NCI-H2196 (cell line): ENCODE measurements around the gene ATG4B.

Experiments
- DNase-seq: peaks from one replicate; lab custom pipeline; 2025; ENCODE audit not compliant: unreplicated experiment; lab: John Stamatoyannopoulos, UW

The ATG4B gene

DNA sequence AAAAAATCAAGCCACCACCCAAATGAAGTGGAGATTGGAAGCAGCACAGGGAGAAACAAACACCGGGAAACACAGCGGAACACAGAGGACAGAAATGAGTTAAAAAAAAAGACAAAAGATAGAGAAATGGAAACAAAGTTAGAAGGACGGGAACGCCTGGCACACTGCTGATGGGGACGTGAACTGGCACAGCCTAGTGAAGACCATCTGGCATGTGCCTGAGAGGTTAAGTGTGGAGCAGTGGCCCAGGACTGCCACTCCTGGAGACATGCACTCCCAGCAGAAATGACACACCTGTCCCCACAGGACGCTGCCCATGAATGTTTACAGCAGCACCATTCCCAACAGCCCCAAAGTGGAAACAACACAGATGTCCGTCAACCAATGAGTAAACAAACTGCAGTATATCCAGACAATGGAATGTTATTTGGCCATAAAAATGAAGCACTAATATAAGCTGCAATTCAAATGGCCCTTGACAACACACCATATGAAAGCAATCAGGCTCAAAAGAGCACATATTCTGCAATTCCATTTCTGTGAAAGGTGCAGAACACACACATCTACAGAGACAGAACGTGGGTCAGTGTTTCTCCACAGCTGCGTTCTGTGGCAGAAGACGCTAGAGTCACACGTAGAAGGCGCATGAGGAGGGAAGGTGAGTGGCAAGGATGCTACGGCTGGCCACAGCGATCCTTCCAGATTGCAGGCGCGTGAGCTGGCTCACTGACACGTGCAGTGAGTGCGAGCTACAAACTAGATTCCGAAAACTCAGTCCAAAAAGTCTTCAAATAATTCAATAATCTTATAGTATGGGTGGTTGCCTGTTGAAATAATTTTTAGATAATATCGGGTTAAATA lies 25.1 kb upstream of the ATG4B start:
- no peak for DNase-seq

DNA sequence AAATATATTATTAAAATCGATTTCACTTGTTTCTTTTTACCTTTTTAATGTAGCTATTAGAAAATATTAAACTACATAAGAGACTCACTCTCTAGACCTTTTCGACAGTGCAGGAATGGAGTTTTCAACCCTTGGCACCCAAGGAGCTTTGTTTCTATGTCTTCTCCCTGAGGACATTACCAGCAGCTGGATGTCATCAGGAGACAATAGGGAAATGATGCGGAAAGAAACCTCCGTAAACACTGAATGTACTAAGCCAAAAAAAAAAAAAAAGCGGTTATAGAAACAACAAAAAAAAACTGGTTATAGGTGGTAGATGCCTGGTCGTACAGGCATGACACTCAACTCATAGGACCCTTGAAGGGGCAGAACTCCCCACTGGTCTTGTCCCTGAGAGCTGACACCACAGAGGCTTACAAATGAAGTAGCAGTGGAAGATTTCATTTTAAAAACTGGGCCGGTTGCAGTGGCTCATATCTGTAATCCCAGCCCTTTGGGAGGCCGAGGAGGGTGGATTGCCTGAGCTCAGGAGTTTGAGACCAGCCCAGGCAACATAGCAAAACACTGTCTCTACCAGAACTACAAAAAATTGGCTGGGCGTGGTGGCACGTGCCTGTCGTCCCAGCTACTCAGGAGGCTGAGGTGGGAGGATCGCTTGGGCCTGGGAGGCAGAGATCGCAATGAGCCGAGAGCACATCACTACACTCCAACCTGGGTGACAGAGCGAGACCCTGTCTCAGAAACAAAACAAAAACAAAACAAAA lies 24.3 kb upstream of the ATG4B start:
- no peak for DNase-seq

- DNase-seq = peak; percentile 19
Measured at GRCh38 chr2:241615041-241615440, 22.5 kb upstream of the ATG4B start.

DNA sequence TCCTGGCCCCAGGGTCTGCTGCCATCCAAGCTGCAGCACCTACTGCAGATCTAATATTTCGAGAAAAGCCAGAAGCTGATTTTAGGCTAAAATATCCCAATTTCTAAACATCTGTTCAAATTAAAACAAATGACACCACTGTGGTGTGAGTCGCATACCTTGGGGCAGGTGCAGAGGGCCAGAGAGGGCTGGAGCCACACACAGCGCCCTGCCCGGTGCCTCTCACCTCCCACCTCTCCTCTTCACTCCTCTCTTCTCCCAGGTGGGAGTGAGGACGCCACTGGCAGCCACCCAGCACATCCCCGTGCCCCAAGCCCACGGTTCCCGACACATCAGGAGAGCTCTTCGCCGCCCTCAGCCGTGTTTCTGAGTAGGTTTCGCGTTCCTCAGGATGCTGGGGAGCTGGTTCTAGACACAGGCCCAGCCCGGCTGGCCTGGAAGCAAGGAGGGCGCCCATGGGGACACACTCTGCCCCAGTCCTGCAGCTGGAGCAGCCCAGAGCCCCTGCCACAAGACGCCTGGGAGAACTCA lies 21.9 kb upstream of the ATG4B start:
- no peak for DNase-seq

DNA sequence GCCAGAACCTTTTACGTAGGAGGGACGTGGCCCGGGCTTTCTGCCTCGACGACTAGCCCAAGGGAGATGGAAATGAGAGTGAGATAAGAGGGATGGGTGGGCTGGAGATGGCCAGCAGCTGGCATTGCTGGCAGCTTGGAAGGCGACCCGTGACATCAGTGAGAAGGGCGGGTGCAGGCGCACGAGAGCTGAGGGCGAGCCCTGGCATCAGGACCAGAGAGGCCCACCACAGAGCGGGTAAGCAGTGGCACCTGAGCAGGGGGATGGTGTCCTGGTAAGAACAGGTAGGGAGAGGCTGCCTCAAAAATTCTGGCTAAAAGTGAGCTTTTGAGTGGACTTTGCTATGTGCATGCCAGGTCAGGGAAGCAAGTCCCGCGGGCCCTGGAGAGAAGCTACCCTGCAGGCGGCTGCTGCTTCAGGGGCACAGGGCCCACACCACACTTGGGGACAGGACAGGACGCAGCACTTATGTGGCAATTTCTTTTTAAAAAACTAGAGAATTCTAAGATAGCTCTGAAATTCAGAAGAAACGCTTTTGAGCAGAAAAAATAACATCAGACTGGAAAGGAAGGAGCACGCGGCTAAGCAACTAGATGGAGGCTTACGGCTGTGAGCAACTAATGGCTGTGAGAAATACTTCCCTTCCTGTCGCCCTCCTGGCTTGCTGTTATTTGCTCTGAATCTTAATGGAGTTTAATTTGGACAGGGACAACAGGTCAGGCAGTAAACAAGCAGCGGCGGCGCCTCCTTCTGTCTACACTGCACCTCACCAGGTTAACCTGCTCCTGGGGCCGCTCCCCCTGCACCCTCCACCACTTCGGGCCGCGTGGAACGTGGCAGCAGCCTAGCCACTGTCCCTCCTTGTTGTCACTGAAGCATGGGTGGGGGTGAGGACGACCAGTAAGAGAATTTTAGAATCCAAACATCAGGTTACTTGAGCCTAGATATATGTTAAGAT lies 21.0 kb upstream of the ATG4B start:
- DNase-seq = no peak

- peak; percentile 73 for DNase-seq
Measured at GRCh38 chr2:241617431-241618154, 19.9 kb upstream of the ATG4B start.

DNA sequence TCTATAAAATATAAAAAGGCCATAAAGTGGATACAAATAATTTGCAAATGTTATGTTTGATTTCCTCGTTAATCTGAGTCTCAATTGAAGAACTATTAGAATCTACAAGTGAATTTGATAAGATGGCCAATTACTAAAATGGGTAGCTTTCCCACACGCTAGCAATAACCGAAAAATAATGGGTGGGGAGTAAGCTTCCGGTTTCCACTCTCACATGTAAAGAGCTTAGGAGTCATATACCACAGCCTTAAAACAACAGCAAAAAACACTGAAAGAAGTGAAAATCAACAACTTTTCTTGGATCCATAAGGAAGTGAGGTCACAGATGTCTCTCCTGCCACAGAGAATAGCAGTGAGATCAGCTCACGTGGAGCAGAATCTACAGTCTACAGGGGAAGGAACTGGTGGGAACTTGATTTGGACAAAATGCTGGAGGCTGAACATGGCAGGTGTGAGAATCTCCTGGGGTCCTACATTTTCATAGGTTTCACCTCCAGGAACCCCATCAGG lies 19.1 kb upstream of the ATG4B start:
- DNase-seq = no peak

- no peak for DNase-seq
Measured at GRCh38 chr2:241618829-241619228, 18.7 kb upstream of the ATG4B start.

- no peak for DNase-seq
Measured at GRCh38 chr2:241619597-241620418, 17.7 kb upstream of the ATG4B start.

GRCh38 chr2:241620419-241620769 lies 17.1 kb upstream of the ATG4B start:
- no peak for DNase-seq

DNA sequence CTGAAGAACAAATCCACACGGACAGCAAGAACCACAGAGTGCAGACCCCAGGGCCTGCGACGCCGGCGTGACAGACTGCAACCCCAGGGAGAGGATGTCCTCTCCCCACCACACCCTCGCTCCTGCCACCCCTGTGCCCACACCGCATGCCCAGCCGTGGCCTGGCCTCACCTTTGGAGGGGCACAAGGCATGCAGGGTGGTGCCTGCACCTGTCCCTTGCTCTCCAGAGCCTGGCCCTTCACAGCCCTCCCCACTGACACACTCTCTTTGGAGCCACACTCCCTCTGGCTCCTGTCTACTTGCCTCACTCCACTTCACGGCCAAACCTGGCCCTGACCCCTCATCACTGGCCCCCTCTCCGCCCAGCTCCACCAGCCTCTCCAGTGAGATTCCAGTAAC lies 9.8 kb upstream of the ATG4B start:
- DNase-seq = no peak

- DNase-seq = no peak
Measured at GRCh38 chr2:241629762-241630435, 7.6 kb upstream of the ATG4B start.

- DNase-seq = no peak
Measured at GRCh38 chr2:241632478-241633325, 4.8 kb upstream of the ATG4B start.

- DNase-seq = no peak
Measured at GRCh38 chr2:241633561-241633960, 3.9 kb upstream of the ATG4B start.

DNA sequence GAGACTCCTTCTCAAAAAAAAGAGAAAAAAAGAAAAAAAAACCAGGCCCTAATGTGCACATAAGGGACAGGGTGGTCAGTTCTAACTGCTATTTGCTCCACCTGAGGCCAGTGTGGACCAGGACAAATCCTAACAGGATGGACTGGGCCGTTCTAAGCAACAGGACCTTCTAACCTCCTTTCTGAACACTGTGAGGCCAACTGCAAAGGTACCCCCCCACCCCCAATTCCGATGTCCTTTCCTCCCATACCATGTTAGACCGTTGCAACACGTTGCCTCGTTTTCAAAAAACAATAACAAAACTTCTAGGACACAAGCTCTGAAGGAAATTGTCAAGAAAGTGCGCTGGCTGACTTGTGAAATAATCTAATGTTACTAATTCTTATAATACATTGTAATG lies 1.7 kb upstream of the ATG4B start:
- no peak for DNase-seq

GRCh38 chr2:241636182-241637017 lies 1.1 kb upstream of the ATG4B start:
- peak; percentile 34 for DNase-seq
